DND-41 (cell line): ENCODE data around the gene MYLK4.

Experiments
- CTCF ChIP-seq: IDR thresholded peaks from 2 replicates; pipeline ENCODE4 v1.5.1; 2012; ENCODE audit warnings: borderline replicate concordance, low read length, moderate library complexity, mild to moderate bottlenecking; ENCODE audit not compliant: poor library complexity, severe bottlenecking; ENCODE audit errors: extremely low read depth
- EZH2 ChIP-seq: IDR thresholded peaks from 3 replicates; pipeline ENCODE4 v1.6.1; 2012; ENCODE audit warnings: borderline replicate concordance, low read depth, mild to moderate bottlenecking, moderate library complexity, low read length, inconsistent platforms; ENCODE audit not compliant: severe bottlenecking

DNA sequence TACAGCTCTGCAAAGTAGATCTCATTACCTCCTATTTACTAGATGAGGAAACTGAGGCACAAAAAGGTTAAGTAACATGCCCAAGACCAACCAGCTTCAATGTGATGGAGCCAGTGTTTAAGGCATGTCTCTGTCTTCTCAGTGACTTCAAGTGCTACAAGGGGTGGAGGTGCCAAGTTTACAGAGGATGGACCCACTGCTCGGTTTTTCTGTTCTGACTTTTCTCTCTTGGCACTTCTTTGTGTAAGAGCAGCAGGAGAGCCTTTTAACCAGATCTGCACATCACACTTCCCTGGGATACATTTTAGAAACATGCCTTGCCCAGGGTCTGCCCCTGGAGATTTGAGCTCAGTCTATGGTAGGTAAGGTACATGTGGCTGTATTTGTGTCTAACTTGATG lies 24.3 kb upstream of the MYLK4 start:
- TF ChIP-seq CTCF (no peak), EZH2 (no peak)
